Loucy (cell line): ENCODE results near the gene KCND2.

Experiments used
- H2AFZ ChIP-seq: fragments of 200-600 bp; sonication (generic); 2 replicates; pipeline ENCODE4 v1.6.0; 2016; ENCODE audit warnings: antibody characterized with exemption, mild to moderate bottlenecking, low read length, moderate library complexity
- H3F3A ChIP-seq: fragments of 200-600 bp; 2 replicates; pipeline ENCODE4 v1.6.0; 2016; ENCODE audit warnings: antibody characterized with exemption, low read depth, mild to moderate bottlenecking
- H3K27me3 ChIP-seq: fragments of 200-600 bp; sonication (generic); 2 replicates; pipeline ENCODE4 v1.6.1; 2014; ENCODE audit warnings: low read length, mild to moderate bottlenecking; ENCODE audit not compliant: insufficient read depth, poor library complexity, severe bottlenecking
- H3K36me3 ChIP-seq: fragments of 200-600 bp; sonication (generic); 2 replicates; pipeline ENCODE4 v1.6.1; 2016; ENCODE audit warnings: low read length; ENCODE audit not compliant: insufficient read depth
- H3K4me1 ChIP-seq: fragments of 200-600 bp; sonication (generic); 2 replicates; pipeline ENCODE4 v1.5.1; 2014; ENCODE audit warnings: low read length, mild to moderate bottlenecking; ENCODE audit not compliant: insufficient read depth, poor library complexity, severe bottlenecking
- H3K4me2 ChIP-seq: fragments of 200-600 bp; sonication (generic); 2 replicates; pipeline ENCODE4 v1.6.0; 2014; ENCODE audit warnings: antibody characterized with exemption, low read length, low read depth, mild to moderate bottlenecking; ENCODE audit not compliant: poor library complexity, severe bottlenecking
- H3K4me3 ChIP-seq: fragments of 200-600 bp; sonication (generic); 2 replicates; pipeline ENCODE4 v1.5.1; 2014; ENCODE audit warnings: low read length, mild to moderate bottlenecking, mixed read lengths; ENCODE audit not compliant: poor library complexity, severe bottlenecking
- H3K79me2 ChIP-seq: fragments of 200-600 bp; sonication (generic); 2 replicates; pipeline ENCODE4 v1.6.1; 2014; ENCODE audit warnings: low read length; ENCODE audit not compliant: insufficient read depth
- H3K9ac ChIP-seq: fragments of 200-600 bp; sonication (generic); 2 replicates; pipeline ENCODE4 v1.6.0; 2014; ENCODE audit warnings: mild to moderate bottlenecking, low read depth, low read length, moderate library complexity; ENCODE audit not compliant: poor library complexity, severe bottlenecking
- H3K9me2 ChIP-seq: fragments of 200-600 bp; sonication (generic); replicated peaks from 2 replicates; pipeline ENCODE4 v1.6.1; 2016; ENCODE audit warnings: low read depth, low read length, mixed read lengths
- H3K9me3 ChIP-seq: fragments of 200-600 bp; sonication (generic); 2 replicates; pipeline ENCODE4 v1.6.1; 2014; ENCODE audit warnings: mild to moderate bottlenecking, antibody characterized with exemption, low read length, low read depth; ENCODE audit not compliant: insufficient read depth
- H4K20me1 ChIP-seq: fragments of 200-600 bp; sonication (generic); 2 replicates; pipeline ENCODE4 v1.6.0; 2014; ENCODE audit warnings: antibody characterized with exemption, low read length, mild to moderate bottlenecking; ENCODE audit not compliant: insufficient read depth, poor library complexity, severe bottlenecking
- EZH2phosphoT487 ChIP-seq: fragments of 200-600 bp; IDR thresholded peaks from 2 replicates; pipeline ENCODE4 v1.6.1; 2018; ENCODE audit warnings: antibody characterized with exemption, mild to moderate bottlenecking, moderate library complexity, borderline replicate concordance
- TF ChIP-seq, protein P1 (sequence below): fragments of 200-600 bp; sonication (generic); conservative IDR thresholded peaks from 2 replicates; pipeline ENCODE4 v1.5.1; 2014; ENCODE audit warnings: mild to moderate bottlenecking, antibody characterized with exemption, low read length

KCND2 gene

DNA sequence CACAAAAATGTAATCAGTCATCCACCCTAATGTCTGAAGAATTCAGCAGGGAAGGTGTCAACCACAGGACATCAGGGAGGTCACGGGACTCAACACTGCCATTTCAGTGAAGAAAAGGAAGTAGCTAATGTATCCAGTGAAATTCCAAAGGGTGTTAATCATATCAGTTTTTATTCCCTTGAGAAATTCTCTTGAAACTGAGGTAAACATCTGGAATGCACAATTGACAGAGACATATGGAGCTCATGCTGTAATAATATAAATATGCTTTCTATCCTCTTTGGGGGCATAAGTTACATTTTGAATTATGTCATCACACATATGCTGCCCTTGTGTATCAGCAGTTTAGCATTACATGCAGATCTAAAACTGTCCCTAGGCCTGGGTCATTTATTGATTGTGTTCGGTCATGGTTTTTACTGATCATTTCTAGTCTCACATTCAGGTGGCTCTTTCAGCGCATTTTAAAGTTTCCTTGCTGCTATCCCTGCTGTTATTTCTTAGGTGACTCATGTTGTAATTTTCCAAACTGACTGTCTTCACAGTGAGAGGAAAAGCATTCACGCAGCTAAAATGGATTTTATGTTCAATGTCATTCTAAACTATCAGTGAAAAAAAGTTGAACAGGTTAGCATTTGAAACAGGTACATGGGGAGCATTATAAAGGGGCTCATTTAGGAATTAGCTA is 311.1 kb downstream of the KCND2 start:
- H3K9me3 ChIP-seq, result no peaks in the 10 kb centered on the region
- H3F3A ChIP-seq, result no peaks in the 10 kb centered on the region
- H3K9ac ChIP-seq, result no peak overlapping the region
- H3K9me2 ChIP-seq, result no peaks in the 10 kb centered on the region
- no peak overlapping the region for H3K4me2 ChIP-seq
- H2AFZ ChIP-seq, result no peak overlapping the region
- no peak overlapping the region for H3K4me3 ChIP-seq
- no peaks in the 10 kb centered on the region for H3K27me3 ChIP-seq
- no peaks in the 10 kb centered on the region for H3K36me3 ChIP-seq
- no peaks in the 10 kb centered on the region for H3K79me2 ChIP-seq
- no peaks in the 10 kb centered on the region for H3K4me1 ChIP-seq
- no peaks in the 10 kb centered on the region for H4K20me1 ChIP-seq
- TF ChIP-seq EZH2phosphoT487, result no peak
- TF ChIP-seq, protein P1, sequence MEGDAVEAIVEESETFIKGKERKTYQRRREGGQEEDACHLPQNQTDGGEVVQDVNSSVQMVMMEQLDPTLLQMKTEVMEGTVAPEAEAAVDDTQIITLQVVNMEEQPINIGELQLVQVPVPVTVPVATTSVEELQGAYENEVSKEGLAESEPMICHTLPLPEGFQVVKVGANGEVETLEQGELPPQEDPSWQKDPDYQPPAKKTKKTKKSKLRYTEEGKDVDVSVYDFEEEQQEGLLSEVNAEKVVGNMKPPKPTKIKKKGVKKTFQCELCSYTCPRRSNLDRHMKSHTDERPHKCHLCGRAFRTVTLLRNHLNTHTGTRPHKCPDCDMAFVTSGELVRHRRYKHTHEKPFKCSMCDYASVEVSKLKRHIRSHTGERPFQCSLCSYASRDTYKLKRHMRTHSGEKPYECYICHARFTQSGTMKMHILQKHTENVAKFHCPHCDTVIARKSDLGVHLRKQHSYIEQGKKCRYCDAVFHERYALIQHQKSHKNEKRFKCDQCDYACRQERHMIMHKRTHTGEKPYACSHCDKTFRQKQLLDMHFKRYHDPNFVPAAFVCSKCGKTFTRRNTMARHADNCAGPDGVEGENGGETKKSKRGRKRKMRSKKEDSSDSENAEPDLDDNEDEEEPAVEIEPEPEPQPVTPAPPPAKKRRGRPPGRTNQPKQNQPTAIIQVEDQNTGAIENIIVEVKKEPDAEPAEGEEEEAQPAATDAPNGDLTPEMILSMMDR, result no peak

DNA sequence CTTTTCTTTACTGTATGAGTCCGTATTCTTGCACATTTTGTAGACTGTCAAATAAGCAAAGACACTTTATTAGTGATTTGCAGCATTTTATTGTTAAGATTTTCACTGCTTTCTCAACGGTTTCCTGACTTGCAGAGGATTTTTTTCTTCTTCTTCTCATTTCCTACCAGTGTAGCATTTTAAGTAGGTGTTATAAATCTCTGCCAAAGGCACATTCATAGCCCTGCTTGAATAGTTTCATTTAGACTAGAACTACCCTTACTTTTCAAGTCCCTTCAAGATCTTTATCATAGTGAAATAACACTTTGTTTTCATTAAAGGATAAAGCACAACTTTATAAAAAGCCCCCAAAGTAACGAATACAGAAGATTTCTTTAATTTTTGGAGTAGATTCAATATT is 313.6 kb downstream of the KCND2 start:
- Histone ChIP-seq H3K9me3 (no peaks in the 10 kb centered on the region), H3K27me3 (no peaks in the 10 kb centered on the region), H3K4me1 (no peaks in the 10 kb centered on the region), H2AFZ (no peak overlapping the region), H3K9me2 (no peaks in the 10 kb centered on the region), H3K9ac (no peak overlapping the region), H3K4me2 (no peak overlapping the region), H4K20me1 (no peaks in the 10 kb centered on the region), H3F3A (no peaks in the 10 kb centered on the region), H3K36me3 (no peaks in the 10 kb centered on the region), H3K79me2 (no peaks in the 10 kb centered on the region), H3K4me3 (no peak overlapping the region)
- TF ChIP-seq EZH2phosphoT487, result no peak
- TF ChIP-seq, protein P1, result no peak

DNA sequence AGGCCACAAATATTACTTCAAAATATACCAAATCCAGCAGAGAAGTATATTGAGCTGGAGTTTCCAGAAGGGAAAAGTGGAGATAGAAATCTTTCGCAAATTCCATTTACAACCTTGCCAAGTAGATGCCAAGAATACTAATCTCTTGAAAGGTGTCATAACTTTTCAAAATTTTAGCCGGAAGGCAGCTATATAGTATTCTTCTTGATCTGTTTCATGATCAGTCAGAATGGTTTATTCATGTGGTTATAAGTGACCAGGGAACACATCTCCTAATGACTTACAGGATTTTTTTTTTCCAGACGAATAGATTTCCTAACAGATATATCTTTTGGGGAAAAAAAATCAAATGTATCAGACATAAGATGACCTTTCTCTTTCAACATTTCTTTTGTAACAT is 314.3 kb downstream of the KCND2 start:
- H3K36me3 ChIP-seq, result no peaks in the 10 kb centered on the region

More for the DNA sequence above, 314.3 kb downstream of the KCND2 start:
- TF ChIP-seq, protein P1, result no peak
- no peak for TF ChIP-seq EZH2phosphoT487
- no peak overlapping the region for H3K4me2 ChIP-seq
- no peaks in the 10 kb centered on the region for H3K4me1 ChIP-seq
- H3K9ac ChIP-seq, result no peak overlapping the region
- H4K20me1 ChIP-seq, result no peaks in the 10 kb centered on the region
- no peaks in the 10 kb centered on the region for H3K27me3 ChIP-seq
- no peak overlapping the region for H2AFZ ChIP-seq
- H3K4me3 ChIP-seq, result no peak overlapping the region
- no peaks in the 10 kb centered on the region for H3K9me3 ChIP-seq
- no peaks in the 10 kb centered on the region for H3K79me2 ChIP-seq
- no peaks in the 10 kb centered on the region for H3K9me2 ChIP-seq
- H3F3A ChIP-seq, result no peaks in the 10 kb centered on the region
